GM12891 (cell line): ENCODE results near the gene GBF1.

Source experiments
- DNase-seq: peaks from one replicate; pipeline ENCODE4 v3.0.0; 2011; ENCODE audit warnings: low spot score; ENCODE audit not compliant: insufficient read length
- FAIRE-seq: peaks from 2 replicates; lab custom pipeline; 2011; peaks lifted over from hg19 to GRCh38; lab: Jason Lieb, UNC
- PAX5 ChIP-seq: IDR thresholded peaks from 2 replicates; pipeline ENCODE4 v1.6.1; 2011; ENCODE audit warnings: low read length, moderate library complexity, mild to moderate bottlenecking; ENCODE audit not compliant: insufficient read depth, severe bottlenecking
- POLR2A ChIP-seq: IDR thresholded peaks from 2 replicates; pipeline ENCODE4 v1.6.1; 2011; ENCODE audit warnings: low read depth, low read length, control low read depth
- POLR2AphosphoS5 ChIP-seq: IDR thresholded peaks from 2 replicates; pipeline ENCODE4 v1.6.1; 2011; ENCODE audit warnings: low read depth, low read length, control low read depth
- POU2F2 ChIP-seq: IDR thresholded peaks from 2 replicates; pipeline ENCODE4 v1.6.1; 2011; ENCODE audit warnings: low read depth, mild to moderate bottlenecking, control low read depth, low read length, moderate library complexity
- SPI1 ChIP-seq: IDR thresholded peaks from 2 replicates; pipeline ENCODE4 v1.6.1; 2011; ENCODE audit warnings: low read depth, low read length, control low read depth
- TAF1 ChIP-seq: IDR thresholded peaks from 2 replicates; pipeline ENCODE4 v1.6.1; 2011; ENCODE audit warnings: low read depth, low read length, control low read depth

The GBF1 gene

GRCh38 chr10:102408728-102409603 lies 163.6 kb downstream of the GBF1 start:
- FAIRE-seq (peak; percentile 57), DNase-seq (no peak)

GRCh38 chr10:102409604-102410428 lies 164.5 kb downstream of the GBF1 start:
- peak; percentile 35 for FAIRE-seq
- TF ChIP-seq POLR2A = peak; percentile 44; the same call in 1 of the 2 replicates
- TF ChIP-seq SPI1 = no peak
- TF ChIP-seq POU2F2 = 0 out of 2 replicates have a peak, but pooled peaks have one; percentile 54
- no peak for TF ChIP-seq PAX5
- peak; percentile 30 for DNase-seq

More at GRCh38 chr10:102408728-102409603, 163.6 kb downstream of the GBF1 start:
- TF ChIP-seq POLR2AphosphoS5 = no peak
- no peak for TF ChIP-seq SPI1
- TF ChIP-seq POU2F2 = no peak; the same call in none of the 2 replicates
- TF ChIP-seq POLR2A = no peak
- TF ChIP-seq PAX5 = no peak
- no peak for TF ChIP-seq TAF1

DNA sequence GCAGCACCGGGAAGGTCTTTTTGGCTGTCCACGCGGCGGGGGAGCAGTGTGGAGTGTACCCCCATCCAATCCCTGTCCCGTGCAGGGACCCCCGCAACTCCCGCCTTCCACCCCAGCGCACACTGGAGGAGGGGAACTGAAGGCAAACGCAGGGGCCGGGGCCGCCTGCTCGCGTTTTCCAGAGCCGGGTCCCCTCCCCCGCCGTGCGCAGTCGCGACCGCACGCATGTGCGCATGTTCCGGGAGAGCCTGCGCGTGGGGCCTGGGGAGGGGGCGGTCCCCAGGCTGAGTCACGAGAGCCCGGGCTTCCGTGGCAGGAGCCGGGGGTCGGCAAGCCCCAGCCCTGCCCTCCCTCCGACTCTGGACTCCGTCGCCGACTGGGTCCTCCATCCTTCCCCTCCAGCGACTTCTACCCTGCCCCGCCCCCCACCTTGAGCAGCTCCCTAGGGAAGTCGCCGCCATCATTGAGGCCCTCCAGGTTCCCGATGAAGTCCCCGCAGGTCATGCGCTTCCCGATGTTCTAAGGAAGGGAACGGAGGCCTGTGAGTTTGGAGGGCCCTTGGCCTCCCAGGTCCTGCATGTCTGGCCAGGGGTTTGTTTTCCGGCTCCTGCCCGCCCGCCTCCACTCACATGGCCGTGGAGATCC lies 165.2 kb downstream of the GBF1 start:
- no peak for TF ChIP-seq POLR2AphosphoS5
- 0 out of 2 replicates have a peak, but pooled peaks have one; percentile 2 for TF ChIP-seq POLR2A
- DNase-seq (peak; percentile 45), FAIRE-seq (no peak)

- TF ChIP-seq POU2F2 (no peak), POLR2A (no peak), POLR2AphosphoS5 (no peak), TAF1 (no peak), PAX5 (no peak), SPI1 (no peak)
- no peak for DNase-seq
- FAIRE-seq = no peak
Measured at GRCh38 chr10:102411341-102412255, 166.3 kb downstream of the GBF1 start.

- TF ChIP-seq POU2F2 (no peak), POLR2A (no peak), SPI1 (no peak), PAX5 (no peak), POLR2AphosphoS5 (no peak), TAF1 (no peak)
- no peak for FAIRE-seq
Measured at GRCh38 chr10:102412293-102412692, 167.0 kb downstream of the GBF1 start.

DNA sequence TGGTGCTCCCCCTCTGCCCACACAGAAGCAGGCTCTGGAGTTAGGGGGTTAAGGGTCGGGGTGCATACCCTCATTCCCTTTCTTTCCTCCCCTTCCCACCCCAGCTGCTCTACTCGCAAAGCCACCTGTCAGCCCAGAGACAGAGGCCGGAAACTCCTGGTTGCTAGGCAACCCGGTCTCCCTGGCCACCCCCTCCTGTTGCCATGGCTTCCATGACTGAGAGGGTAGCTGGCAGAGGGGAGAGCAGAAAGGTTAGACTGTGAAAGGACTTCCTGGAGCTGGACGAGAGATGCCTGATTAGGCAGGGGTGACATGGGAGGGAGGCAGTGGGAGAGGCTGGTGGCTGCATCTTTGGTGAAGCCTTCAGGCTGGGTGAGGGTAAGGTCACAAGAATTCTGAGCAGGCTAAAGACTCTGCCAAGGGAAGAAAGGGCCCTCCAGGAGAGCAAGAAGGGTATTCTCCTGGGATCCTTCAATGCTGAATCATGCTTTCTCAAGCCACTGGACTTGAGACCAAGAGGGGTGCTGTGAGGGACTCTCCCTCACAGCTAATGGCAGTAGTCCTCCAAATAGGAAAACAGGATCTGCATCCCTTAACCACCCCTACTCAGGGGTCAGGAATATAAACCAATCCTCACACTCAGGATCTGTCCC lies 167.8 kb downstream of the GBF1 start:
- FAIRE-seq (peak; percentile 65), DNase-seq (peak; percentile 82)
- TF ChIP-seq POU2F2 (no peak), SPI1 (no peak), POLR2A (no peak), POLR2AphosphoS5 (no peak), TAF1 (no peak), PAX5 (no peak)

More at GRCh38 chr10:102412293-102412692, 167.0 kb downstream of the GBF1 start:
- no peak for DNase-seq

DNA sequence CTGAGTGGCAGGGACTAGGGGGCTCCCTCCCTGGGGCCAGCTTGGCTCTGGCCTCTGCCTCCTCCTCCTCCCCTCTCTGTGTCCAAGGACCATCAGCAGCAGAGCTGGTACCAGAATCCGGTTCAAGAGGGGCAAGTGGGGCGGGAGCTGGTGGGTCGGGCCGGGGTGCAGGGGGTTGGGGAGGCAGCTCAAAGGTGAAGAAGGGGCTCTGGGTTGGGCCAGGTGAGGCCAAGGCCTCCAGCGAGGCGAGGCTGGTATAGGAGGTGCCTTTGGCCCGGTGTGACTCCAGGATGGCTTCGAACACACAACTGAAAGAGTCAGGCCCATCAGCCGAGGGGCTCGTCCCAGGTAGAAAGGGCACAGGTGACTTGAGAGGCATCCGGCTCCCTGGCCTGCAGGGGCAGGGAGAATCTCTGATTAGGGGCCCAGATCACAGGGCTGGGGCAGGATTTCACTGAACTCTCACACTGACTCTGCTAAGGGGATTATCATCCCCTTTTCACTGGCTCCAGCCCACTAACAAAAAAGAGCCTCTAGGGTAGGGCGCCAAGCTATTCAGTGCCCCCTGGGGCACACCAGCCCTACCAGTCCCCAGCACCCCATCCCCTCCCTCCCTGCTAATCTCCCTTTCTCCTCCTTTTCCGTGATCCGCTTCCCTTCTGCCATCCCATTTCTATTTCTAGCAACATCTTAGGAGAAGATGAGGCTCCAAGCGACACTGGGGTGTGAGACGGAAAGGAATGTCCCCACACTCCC lies 168.7 kb downstream of the GBF1 start:
- no peak for FAIRE-seq
- no peak for TF ChIP-seq PAX5
- TF ChIP-seq SPI1 = no peak
- no peak for TF ChIP-seq POLR2AphosphoS5
- no peak for TF ChIP-seq POLR2A
- TF ChIP-seq POU2F2 = no peak
- TF ChIP-seq TAF1 = no peak
- DNase-seq = no peak

GRCh38 chr10:102414749-102415148 lies 169.4 kb downstream of the GBF1 start:
- no peak for TF ChIP-seq PAX5
- TF ChIP-seq SPI1 = no peak
- TF ChIP-seq POLR2A = no peak
- no peak for TF ChIP-seq POLR2AphosphoS5
- TF ChIP-seq POU2F2 = no peak
- TF ChIP-seq TAF1 = no peak
- DNase-seq (no peak), FAIRE-seq (no peak)
